Chondrocyte (in vitro differentiated cells): Measurements from ENCODE around the gene CTR9. TPM values are rescaled to one million over a fixed set of nuclear protein-coding genes. Genes with fewer than 3 reads are reported as not detected.

Experiments used
- DNase-seq: peaks from one replicate; pipeline ENCODE4 v3.0.0; 2021; ENCODE audit warnings: mixed read lengths, low spot score
- H3K27ac Mint-ChIP-seq: one replicate; pipeline ENCODE4 v1.8.0; 2021; ENCODE audit warnings: mild to moderate bottlenecking, moderate library complexity, mixed read lengths; ENCODE audit not compliant: unreplicated experiment
- H3K27me3 Mint-ChIP-seq: 2 replicates; pipeline ENCODE4 v1.8.0; 2021; ENCODE audit warnings: low read depth, mixed read lengths
- H3K36me3 Mint-ChIP-seq: 2 replicates; pipeline ENCODE4 v1.8.0; 2021; ENCODE audit warnings: low read depth, mixed read lengths
- H3K4me1 Mint-ChIP-seq: 2 replicates; pipeline ENCODE4 v1.8.0; 2021; ENCODE audit warnings: low read depth, mild to moderate bottlenecking, mixed read lengths
- H3K4me3 Mint-ChIP-seq: one replicate; pipeline ENCODE4 v1.8.0; 2021; ENCODE audit warnings: mild to moderate bottlenecking, moderate library complexity, mixed read lengths; ENCODE audit not compliant: unreplicated experiment
- H3K9me3 Mint-ChIP-seq: 2 replicates; pipeline ENCODE4 v1.8.0; 2021; ENCODE audit warnings: low read depth, mixed read lengths
- total RNA-seq: library from RNA; stranded (reverse); gene quantifications from 3 replicates; pipeline ENCODE4 v1.2.1, GENCODE V29; 2021
- TF ChIP-seq, protein P1 (sequence below): fragments of 200-600 bp; sonication (generic); IDR thresholded peaks from 2 replicates; pipeline ENCODE4 v1.5.0; 2021; ENCODE audit warnings: antibody characterized with exemption, mild to moderate bottlenecking, moderate library complexity

Gene CTR9
- total RNA-seq, 1 donor from 2014 or later = 24.7 TPM

DNA sequence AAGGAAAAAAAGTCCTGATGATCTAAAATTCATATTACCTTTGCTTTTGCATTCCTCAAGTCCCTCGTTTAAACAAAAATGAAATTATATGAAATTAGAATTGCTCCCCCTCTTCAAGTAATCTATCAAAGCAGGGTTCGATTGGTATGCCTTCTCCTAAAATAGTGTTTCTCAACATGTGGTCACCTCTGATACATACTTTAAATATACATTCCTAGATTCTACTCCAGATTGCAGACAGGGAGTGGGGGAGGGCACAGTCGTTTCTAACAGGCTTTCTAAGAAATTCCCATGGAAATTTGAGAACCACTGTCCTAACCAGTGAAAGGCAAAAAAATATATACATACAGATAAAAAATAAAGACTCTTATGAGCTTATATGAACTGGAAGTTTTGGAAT, 34.9 kb upstream of the CTR9 start:
- H3K36me3 Mint-ChIP-seq = no peaks in the 10 kb centered on the region
- H3K27me3 Mint-ChIP-seq = no peaks in the 10 kb centered on the region
- no peak for DNase-seq
- H3K4me3 Mint-ChIP-seq = no peak overlapping the region
- H3K27ac Mint-ChIP-seq = no peak overlapping the region
- H3K9me3 Mint-ChIP-seq = no peaks in the 10 kb centered on the region
- TF ChIP-seq, protein P1, sequence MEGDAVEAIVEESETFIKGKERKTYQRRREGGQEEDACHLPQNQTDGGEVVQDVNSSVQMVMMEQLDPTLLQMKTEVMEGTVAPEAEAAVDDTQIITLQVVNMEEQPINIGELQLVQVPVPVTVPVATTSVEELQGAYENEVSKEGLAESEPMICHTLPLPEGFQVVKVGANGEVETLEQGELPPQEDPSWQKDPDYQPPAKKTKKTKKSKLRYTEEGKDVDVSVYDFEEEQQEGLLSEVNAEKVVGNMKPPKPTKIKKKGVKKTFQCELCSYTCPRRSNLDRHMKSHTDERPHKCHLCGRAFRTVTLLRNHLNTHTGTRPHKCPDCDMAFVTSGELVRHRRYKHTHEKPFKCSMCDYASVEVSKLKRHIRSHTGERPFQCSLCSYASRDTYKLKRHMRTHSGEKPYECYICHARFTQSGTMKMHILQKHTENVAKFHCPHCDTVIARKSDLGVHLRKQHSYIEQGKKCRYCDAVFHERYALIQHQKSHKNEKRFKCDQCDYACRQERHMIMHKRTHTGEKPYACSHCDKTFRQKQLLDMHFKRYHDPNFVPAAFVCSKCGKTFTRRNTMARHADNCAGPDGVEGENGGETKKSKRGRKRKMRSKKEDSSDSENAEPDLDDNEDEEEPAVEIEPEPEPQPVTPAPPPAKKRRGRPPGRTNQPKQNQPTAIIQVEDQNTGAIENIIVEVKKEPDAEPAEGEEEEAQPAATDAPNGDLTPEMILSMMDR = no peak
- peaks cover 12% of the 10 kb centered on the region for H3K4me1 Mint-ChIP-seq

- no peak overlapping the region for H3K27ac Mint-ChIP-seq
- H3K4me3 Mint-ChIP-seq = no peak overlapping the region
- H3K4me1 Mint-ChIP-seq = peaks cover 12% of the 10 kb centered on the region
- H3K9me3 Mint-ChIP-seq = no peaks in the 10 kb centered on the region
- H3K27me3 Mint-ChIP-seq = no peaks in the 10 kb centered on the region
- TF ChIP-seq, protein P1 = no peak
- DNase-seq = no peak
- no peaks in the 10 kb centered on the region for H3K36me3 Mint-ChIP-seq
Observed at GRCh38 chr11:10716543-10717259, 34.3 kb upstream of the CTR9 start.

- no peak for DNase-seq
- no peaks in the 10 kb centered on the region for H3K36me3 Mint-ChIP-seq
- H3K27ac Mint-ChIP-seq = no peak overlapping the region
- H3K4me3 Mint-ChIP-seq = no peak overlapping the region
- TF ChIP-seq, protein P1 = no peak
- no peaks in the 10 kb centered on the region for H3K9me3 Mint-ChIP-seq
- H3K27me3 Mint-ChIP-seq = no peaks in the 10 kb centered on the region
- peaks cover 12% of the 10 kb centered on the region for H3K4me1 Mint-ChIP-seq
Observed at GRCh38 chr11:10719616-10720015, 31.4 kb upstream of the CTR9 start.

DNA sequence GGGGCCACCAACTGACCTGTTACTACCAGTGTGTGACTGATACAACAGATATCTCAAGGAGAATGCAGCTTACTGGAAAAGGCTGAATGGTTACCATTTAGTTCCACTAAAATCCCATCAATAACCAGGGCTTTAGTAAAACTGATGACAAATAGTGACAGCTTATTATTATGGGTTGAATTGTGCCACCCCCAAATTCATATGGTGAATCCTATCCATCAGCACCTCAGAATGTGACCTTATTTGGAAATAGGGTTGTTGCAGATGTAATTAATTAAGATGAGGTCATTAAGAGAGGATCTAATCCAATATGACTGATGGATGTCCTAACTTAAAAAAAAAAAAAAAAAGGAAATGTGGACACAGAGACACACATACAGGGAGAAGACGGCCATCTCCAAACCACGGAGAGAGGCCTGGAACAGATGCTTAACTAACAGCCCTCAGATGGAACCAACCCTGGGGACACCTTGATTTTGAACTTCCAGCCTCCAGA, 30.1 kb upstream of the CTR9 start:
- H3K27me3 Mint-ChIP-seq = no peaks in the 10 kb centered on the region
- peaks cover 8% of the 10 kb centered on the region for H3K4me1 Mint-ChIP-seq
- TF ChIP-seq, protein P1 = no peak
- DNase-seq = no peak
- H3K36me3 Mint-ChIP-seq = no peaks in the 10 kb centered on the region
- no peak overlapping the region for H3K4me3 Mint-ChIP-seq
- H3K9me3 Mint-ChIP-seq = no peaks in the 10 kb centered on the region
- no peak overlapping the region for H3K27ac Mint-ChIP-seq

- Mint-ChIP-seq H3K36me3 (no peaks in the 10 kb centered on the region), H3K9me3 (no peaks in the 10 kb centered on the region), H3K27ac (no peak overlapping the region), H3K27me3 (no peaks in the 10 kb centered on the region), H3K4me1 (peaks cover under 1% of the 10 kb centered on the region), H3K4me3 (no peak overlapping the region)
- DNase-seq = no peak
- TF ChIP-seq, protein P1 = no peak
Observed at GRCh38 chr11:10722307-10722706, 28.7 kb upstream of the CTR9 start.
